ENCODE measurements around the gene ASCL3. TPM values are rescaled to one million over a fixed set of nuclear protein-coding genes. Genes with fewer than 3 reads are reported as not detected.

The ASCL3 gene
- total RNA-seq, 1 donor from 2014 or later, result not detected

DNA sequence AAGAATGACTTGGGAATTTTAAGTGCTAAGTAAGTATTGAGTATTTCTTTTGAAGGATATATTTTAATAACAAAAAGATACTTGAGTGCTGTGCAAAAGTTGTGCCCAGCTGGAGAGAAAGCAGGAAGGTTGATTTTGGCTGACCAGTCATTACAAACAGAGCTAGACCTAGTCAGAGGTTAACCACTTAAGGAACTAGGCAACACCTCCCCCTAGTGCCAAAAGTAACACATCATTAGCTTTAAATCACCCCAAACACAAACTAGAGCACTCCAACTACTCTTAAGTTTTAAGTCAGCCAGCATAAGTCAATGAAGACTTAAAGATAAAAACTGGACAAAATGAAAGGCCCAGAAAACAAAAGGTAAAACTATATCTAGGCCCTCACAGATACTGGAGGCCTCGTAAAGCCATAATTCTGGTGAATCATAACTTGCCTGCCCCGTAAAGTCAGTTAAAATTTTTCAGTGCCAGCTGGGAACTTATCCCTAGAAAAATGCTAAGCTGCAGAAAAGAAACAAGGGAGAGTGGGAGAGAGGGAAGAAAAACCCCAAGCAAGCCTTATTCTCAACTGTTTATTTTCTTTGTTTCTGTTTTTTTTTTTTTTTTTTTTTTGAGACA, 16.8 kb upstream of the ASCL3 start:
- intact Hi-C loops (cut with DNase I), result loop anchor here (2.0 to 5.0 kb wide), 5 partner anchors 43 to 277 kb away; partner anchors contain the start of genes RPL27A and TRIM66
- Histone ChIP-seq H3K4me1 (peaks cover 6 to 17% of the 10 kb centered on the region in 2 donors), H3K4me3 (peak overlapping the region; percentile 13 to 19), H3K36me3 (peaks cover 13 to 15% of the 10 kb centered on the region in 2 donors), H3K27ac (peak overlapping the region; percentile 53 to 69), H3K27me3 (no peaks in the 10 kb centered on the region), H3K9me3 (no peaks in the 10 kb centered on the region)
- peak in 1 of 2 donors; percentile 70 for DNase-seq (ENCODE audit: low spot score in 2 of 2)
- TF ChIP-seq, protein P1, sequence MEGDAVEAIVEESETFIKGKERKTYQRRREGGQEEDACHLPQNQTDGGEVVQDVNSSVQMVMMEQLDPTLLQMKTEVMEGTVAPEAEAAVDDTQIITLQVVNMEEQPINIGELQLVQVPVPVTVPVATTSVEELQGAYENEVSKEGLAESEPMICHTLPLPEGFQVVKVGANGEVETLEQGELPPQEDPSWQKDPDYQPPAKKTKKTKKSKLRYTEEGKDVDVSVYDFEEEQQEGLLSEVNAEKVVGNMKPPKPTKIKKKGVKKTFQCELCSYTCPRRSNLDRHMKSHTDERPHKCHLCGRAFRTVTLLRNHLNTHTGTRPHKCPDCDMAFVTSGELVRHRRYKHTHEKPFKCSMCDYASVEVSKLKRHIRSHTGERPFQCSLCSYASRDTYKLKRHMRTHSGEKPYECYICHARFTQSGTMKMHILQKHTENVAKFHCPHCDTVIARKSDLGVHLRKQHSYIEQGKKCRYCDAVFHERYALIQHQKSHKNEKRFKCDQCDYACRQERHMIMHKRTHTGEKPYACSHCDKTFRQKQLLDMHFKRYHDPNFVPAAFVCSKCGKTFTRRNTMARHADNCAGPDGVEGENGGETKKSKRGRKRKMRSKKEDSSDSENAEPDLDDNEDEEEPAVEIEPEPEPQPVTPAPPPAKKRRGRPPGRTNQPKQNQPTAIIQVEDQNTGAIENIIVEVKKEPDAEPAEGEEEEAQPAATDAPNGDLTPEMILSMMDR (IDR thresholded peaks at IDR 0.05), result peak; percentile 56 to 71 (median 57)

DNA sequence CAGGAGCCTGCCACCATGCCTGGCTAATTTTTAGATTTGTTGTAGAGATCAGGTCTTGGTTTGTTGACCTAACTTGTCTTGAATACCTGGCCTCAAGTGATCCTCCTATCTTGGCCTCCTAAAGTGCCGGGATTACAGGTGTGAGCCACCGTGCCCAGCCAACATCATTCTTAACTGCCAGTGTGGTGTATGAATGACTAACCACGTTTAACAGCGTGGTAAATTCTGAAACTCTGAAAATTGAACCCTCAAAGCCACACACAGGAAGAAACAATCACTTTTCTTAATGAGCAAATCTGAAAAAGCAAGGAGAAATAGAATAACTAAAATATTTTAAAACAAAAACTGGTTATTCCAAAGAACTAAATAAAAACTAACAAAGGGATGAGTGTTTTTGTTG, 14.0 kb upstream of the ASCL3 start:
- H3K4me1 ChIP-seq, result peaks cover 6 to 8% of the 10 kb centered on the region in 2 donors
- intact Hi-C loops (cut with DNase I), result no loop called here
- DNase-seq (ENCODE audit: low spot score in 2 of 2), result no peak
- peaks cover 37 to 38% of the 10 kb centered on the region in 2 donors for H3K36me3 ChIP-seq
- TF ChIP-seq, protein P1 (IDR thresholded peaks at IDR 0.05), result no peak
- no peak overlapping the region for H3K27ac ChIP-seq
- H3K4me3 ChIP-seq, result no peak overlapping the region
- no peaks in the 10 kb centered on the region for H3K9me3 ChIP-seq
- H3K27me3 ChIP-seq, result no peaks in the 10 kb centered on the region

DNA sequence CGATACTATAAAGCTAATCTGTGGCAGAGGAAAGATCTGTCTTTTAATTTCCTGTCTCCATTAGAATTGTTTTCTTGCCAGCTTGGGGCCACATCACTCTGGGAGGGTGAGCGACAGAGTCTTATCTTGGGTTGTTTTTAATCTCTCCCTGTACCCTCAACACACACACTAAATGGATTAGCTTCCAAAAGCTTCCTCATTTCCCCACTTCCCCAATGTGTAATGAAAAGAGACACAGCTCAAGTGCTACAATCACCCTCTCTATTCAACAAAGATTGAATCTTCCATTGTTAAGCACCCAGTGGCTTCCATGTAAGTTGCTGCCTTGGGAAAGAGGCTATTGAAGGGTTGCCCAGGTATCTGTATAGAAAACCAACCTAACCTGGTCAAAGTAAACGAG, 6.1 kb upstream of the ASCL3 start:
- Histone ChIP-seq H3K4me1 (no peaks in the 10 kb centered on the region), H3K9me3 (no peaks in the 10 kb centered on the region), H3K27ac (no peak overlapping the region), H3K36me3 (peaks cover 36 to 61% of the 10 kb centered on the region in 2 donors), H3K4me3 (no peak overlapping the region), H3K27me3 (no peaks in the 10 kb centered on the region)
- TF ChIP-seq, protein P1 (IDR thresholded peaks at IDR 0.05), result no peak
- no peak for DNase-seq (ENCODE audit: low spot score in 2 of 2)
- intact Hi-C loops (cut with DNase I), result no loop called here

DNA sequence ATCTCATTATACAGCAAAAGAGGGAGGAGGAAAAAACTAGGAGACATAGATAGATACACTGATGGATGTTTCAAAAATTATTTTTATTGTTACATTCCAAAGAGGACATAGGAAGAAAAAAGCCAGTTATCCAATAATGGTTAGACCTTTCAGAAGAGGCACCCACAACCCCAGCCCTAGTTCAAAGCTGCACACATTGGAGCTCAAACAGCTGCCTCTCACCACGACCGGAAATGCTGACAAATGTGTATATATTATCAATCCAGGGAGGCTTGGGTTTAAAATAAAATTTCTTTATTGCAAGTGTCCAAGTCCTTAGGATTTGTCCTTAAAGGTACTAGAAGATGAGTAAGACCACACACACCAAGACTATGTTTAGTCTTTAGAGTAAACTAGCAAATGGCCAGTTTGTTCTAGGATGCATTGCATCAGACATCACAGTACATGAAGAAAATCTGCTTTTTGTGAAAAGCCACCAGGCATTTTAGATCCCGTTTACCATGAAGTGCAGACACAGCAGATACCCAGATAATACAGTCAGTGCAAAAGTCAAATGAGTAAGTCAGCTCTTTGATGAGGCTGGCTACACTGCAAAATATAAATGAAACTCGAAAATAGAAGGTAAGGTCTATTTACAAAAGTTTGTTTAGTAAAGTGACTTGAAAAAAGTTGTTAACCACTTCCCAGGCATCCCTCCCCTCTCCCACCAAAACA, 4.6 kb upstream of the ASCL3 start:
- Histone ChIP-seq H3K4me3 (no peak overlapping the region), H3K4me1 (no peaks in the 10 kb centered on the region), H3K27ac (no peak overlapping the region), H3K36me3 (peaks cover 23 to 49% of the 10 kb centered on the region in 2 donors), H3K9me3 (no peaks in the 10 kb centered on the region), H3K27me3 (no peaks in the 10 kb centered on the region)
- intact Hi-C loops (cut with DNase I), result no loop called here
- TF ChIP-seq, protein P1 (IDR thresholded peaks at IDR 0.05), result no peak
- no peak for DNase-seq (ENCODE audit: low spot score in 2 of 2)

DNA sequence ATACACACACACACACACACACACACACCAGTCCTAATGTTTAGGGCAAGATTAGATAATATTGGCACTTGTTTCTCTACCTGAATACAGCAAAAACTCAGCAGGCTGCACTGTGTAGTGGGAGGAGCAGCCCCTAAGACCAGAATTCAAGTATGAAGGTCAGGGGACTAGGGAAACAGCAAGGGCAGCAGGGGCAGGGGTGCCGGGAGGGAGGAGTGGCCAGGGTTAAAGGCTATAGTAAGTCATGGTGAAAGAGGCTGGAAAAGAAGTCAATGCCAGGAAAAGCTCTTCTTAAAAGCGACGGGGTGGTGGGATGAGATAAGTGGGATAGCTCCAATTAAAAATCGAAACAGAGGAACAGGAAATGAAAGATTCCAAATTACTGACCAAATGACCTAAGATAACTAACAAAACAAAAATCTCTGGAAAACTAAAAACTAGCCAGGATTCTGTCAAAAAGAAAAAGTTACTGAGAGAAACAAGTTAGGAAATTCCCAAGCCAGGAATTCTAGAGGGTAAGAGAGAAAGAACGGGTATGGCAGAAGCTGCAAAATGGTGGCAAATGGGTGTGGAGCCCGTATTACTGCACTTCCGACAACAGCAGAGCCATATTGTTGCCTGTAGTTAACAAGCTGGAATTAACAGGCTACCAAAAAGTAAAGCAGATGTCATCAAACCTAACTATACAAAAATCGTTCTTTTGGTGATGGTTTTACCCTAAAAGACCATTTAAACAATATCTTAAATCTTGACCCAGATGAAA, 1.3 kb downstream of the ASCL3 start:
- Histone ChIP-seq H3K9me3 (no peaks in the 10 kb centered on the region), H3K27ac (no peak overlapping the region), H3K4me3 (no peak overlapping the region), H3K27me3 (no peaks in the 10 kb centered on the region), H3K4me1 (no peaks in the 10 kb centered on the region), H3K36me3 (no peaks in the 10 kb centered on the region)
- peak in 1 of 2 donors; percentile 2 for DNase-seq (ENCODE audit: low spot score in 2 of 2)
- TF ChIP-seq, protein P1 (IDR thresholded peaks at IDR 0.05), result no peak
- intact Hi-C loops (cut with DNase I), result no loop called here

Data from ascending aorta (tissue), 2 donors.